NOMO-1 treated with dmso at 0.1 percent for 144 hours (cell line): ENCODE measurements around the gene TBC1D5.
"Not testable (repeated sequence)": the region's sequence is repeated elsewhere in the genome, so short reads cannot be mapped to it uniquely, and the experiment has no call there.

Experiments used
- DNase-seq: peaks from one replicate; lab custom pipeline; 2025; ENCODE audit not compliant: unreplicated experiment; lab: John Stamatoyannopoulos, UW

TBC1D5 gene

GRCh38 chr3:17491601-17492000 lies 250.8 kb downstream of the TBC1D5 start:
- DNase-seq, result no peak

GRCh38 chr3:17491190-17491589 lies 251.2 kb downstream of the TBC1D5 start:
- DNase-seq, result not testable (repeated sequence)

DNA sequence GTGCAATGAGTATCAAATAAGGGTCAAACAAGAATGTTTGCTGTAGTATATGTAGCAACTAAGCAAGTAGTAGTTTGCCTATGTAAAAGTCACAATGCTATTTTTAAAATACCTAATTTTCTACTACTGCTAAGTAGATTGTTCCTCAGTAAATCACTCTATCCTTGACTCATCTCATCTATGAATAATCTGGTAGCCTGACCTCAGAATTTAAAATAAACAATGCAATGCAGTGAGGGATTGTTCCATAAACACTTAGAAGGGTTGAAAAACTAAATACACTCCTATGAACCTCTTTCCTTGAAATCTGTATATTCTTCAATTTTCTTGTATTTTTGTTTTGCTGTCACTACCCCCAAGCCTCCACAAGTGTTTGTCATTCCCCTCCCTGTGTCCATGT lies 253.3 kb downstream of the TBC1D5 start:
- DNase-seq, result no peak

GRCh38 chr3:17481116-17481515 lies 261.3 kb downstream of the TBC1D5 start:
- no peak for DNase-seq

DNA sequence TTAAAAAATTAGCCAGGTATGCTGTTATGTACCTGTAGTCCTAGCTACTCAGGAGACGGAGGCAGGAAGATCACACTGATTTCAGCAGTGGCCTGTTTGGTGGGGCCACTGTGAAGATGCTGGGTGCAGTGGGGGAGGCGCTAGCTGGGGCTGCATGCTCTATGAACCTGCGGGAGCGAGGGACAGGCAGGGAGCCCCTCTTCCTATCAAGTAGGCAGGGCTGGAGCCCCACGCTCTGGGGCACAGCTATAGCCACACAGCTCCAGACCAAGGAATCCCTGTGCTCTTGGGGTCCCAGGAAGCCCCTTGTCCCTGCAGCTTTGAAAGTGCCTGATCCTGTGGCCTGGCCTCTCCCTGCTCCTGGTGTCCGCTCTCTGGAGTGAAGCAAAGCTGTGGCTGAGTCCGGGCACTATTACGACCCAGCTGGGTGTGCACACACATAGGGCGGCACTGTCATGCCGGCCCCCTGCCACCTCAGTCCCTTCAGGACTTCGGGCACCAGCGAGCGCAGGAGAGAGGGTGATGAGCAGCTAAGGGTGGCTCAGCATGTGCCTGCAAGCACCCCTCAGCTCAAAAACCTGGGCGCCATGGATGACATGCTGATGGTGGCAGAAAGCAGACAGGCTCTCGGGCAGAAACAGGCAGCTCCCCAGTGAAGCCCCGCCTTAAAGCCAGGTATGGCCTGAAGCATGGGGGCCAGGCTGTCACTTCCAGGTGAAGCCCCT lies 262.6 kb downstream of the TBC1D5 start:
- no peak for DNase-seq

DNA sequence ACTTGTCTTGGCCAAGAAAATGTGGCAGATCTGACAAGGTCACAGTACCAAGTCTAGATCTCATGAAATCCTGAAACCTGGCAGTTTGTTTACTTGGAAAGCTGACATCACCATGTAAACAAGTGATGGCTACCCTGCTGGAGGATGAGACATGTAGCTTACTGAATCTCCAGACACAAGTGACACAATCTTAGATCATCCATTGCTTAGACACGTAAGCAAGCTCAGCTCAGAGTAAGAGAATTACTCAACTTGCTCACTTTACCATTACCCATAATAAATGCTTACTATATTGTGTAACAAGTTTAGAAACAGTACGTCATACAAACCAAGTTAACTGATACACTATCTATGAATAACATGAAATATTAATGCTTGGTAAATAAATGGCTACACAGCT lies 263.8 kb downstream of the TBC1D5 start:
- no peak for DNase-seq

GRCh38 chr3:17473761-17474160 lies 268.7 kb downstream of the TBC1D5 start:
- DNase-seq, result no peak

- DNase-seq, result no peak
Measured at GRCh38 chr3:17469954-17470353, 272.5 kb downstream of the TBC1D5 start.

- no peak for DNase-seq
Measured at GRCh38 chr3:17469520-17469919, 272.9 kb downstream of the TBC1D5 start.

DNA sequence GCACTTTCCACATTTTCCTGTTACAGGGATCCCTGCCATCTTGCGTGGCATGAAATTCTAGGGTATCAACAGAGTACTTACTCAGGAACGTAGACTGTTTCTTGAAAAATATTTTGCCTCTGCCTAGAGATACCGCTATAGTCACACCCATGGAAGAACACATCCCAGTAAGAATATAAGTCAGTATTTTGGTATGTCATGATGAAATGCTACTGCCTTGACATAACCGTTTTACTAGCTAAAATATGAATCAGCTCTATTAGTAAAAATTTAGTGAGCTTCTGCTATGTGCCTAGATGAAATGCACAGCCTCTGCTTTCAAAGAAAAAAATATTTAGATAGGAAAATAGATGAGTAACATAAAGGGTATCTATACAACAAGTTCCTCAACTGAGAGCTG lies 276.4 kb downstream of the TBC1D5 start:
- DNase-seq, result no peak

- no peak for DNase-seq
Measured at GRCh38 chr3:17459470-17459993, 282.9 kb downstream of the TBC1D5 start.

DNA sequence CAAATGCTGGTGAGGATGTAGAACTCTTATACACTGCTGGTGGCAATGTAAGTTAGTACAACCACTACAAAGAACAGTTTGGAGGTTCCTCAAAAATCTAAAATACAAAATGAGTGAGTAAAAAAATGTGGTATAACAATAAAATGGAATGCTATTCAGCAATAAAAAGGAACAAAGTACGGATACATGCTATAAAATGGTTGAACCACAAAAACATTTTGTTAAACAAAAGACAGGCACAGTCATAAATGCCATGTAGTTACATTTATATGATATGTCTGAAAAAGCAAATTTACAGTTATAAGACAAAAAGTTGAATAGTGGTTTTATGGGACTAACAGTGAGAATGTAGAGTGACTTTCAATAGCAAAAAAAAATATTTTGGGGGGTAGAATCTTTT lies 285.8 kb downstream of the TBC1D5 start:
- no peak for DNase-seq

DNA sequence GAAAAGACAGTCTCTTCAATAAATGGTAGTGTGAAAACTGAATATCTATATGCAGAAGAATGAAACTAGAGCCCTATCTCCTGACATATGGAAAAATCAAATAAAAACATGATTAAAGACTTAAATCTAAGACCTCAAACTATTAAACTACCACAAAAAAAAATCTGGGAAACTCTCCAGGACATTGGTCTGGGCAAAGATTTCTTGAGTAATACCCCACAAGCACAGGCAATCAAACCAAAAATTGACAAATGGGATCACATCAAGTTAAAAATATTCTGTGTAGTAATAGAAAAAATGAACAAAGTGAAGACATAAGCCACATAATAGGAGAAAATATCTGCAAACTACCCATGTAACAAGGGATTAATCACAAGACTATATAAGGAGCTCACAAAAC lies 286.4 kb downstream of the TBC1D5 start:
- DNase-seq, result no peak

DNA sequence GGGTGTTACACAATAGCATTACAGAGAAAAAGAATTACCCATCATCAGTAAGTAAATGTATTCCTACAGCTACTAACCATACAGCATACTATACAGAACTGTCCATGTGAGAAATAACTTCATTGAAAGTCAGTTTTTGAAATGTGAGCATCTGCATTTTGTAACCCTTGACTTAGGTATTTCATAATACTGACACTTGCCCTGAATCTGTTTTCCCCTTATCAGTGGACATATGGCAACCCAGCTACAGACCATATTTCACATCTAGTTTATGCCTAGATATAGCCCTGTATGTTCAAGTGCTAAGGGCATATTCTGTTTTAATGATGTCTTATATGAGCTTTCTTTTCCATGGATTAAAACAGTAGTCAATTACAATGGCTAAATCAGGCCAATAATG lies 297.6 kb downstream of the TBC1D5 start:
- DNase-seq, result no peak

- no peak for DNase-seq
Measured at GRCh38 chr3:17443142-17443541, 299.3 kb downstream of the TBC1D5 start.

DNA sequence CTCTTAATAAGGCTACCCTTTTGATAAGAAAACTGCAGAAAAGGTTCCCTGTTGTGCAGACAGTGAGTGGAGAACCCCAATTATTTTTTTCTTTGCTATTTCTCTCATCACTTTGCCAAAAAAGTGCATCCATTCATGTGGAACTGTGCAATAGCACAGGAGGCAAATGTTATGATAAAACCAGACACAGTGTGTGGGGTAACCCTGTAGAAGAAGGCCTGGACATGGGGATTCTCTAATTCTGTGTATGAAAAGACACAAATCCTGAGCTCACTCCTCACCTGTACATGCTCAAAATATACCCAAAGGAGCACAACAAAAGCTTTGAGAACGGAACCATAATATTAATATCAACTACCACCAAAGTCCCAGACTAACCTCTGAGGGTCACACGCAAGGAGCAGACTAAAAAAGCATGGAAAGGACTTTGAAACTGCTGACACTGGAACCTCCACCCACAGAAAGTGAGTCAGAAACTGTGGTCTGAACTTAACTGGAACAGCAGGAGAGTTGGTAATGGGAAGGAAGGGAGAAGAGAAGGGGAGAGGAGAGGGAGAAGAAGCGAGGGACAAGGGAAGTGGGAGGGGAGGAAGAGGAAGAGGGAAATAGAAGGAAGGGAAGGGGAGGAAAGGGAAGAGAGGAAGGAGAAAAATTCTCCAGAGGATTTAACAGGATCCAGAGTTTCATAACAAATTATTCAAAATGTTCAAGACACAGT lies 299.9 kb downstream of the TBC1D5 start:
- DNase-seq, result no peak

DNA sequence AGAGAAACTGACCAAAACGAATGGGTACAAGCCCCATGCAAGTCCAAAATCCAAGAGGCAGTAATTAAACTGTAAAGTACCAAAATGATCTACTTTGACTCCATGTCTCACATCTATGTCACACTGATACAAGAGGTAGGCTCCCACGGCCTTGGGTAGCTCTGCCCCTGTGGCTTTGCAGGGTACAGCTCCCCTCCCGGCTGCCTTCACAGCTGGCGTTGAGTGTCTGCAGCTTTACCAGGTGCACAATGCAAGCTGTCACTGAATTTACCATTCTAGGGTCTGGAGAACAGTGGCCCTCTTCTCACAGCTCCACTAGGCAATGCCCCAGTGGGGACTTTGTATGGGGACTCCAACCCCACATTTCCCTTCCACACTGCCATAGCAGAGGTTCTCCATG lies 308.6 kb downstream of the TBC1D5 start:
- DNase-seq, result no peak

- DNase-seq, result no peak
Measured at GRCh38 chr3:17432236-17432635, 310.2 kb downstream of the TBC1D5 start.

DNA sequence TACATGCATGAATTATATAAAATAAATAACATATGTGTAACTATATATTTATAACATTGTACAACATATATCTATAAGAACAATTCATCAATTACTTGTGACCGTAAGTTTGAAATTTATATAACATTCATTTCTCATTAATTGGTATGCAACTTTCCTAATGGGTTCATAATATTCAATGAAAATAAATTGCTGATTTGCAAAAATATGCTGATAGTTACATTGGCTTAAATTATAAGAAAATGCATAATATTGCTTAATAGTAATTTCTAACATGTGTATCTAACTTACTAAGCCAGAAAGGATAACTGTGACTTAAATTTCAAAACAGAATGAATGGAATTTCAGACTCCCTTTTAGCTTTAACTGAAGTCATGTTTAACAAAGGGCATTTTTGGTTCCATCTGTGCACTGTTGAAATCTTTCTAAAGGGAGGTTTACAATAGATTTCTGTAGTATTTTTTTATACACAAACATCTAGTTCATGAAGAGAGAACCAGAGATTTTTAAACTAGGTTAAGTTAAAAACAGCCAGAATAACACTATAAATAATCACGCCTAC lies 310.9 kb downstream of the TBC1D5 start:
- no peak for DNase-seq

DNA sequence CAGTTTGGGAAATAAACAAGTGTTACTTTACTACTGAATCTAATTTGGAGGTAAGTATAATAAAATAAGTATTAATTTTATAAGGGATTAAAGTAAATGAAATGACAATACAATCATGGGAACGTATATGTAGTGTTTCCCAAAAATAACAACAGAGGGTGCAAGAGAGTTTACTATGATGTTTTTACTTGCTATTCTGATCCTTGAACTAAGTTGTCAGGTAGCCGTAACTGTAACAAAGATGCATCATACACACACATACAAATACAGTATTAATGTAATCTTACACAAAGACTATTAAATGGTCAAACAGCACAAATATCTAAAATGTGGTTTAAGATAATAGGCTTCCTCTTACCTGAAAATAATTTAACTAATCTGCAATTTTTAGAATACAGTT lies 311.4 kb downstream of the TBC1D5 start:
- DNase-seq, result no peak

GRCh38 chr3:17430582-17430981 lies 311.8 kb downstream of the TBC1D5 start:
- DNase-seq, result no peak
